ENCODE data around the gene PPP1R13L.

PPP1R13L gene

GRCh38 chr19:45368737-45369340 lies 36.0 kb downstream of the PPP1R13L start:
- DNase-seq (ENCODE audit: low spot score): no peak
- in situ Hi-C loops (cut with MboI; ENCODE audit: low pct_unique_long_range_greater_than_20kb, low sequenced_read_pairs, unreplicated experiment): no loop called here
- TF ChIP-seq CTCF (IDR thresholded peaks at IDR 0.05; ENCODE audit: extremely low read depth, insufficient read depth, missing control alignments): no peak

- no peak for TF ChIP-seq CTCF (IDR thresholded peaks at IDR 0.05; ENCODE audit: extremely low read depth, insufficient read depth, missing control alignments)
- no peak for DNase-seq (ENCODE audit: low spot score)
- in situ Hi-C loops (cut with MboI; ENCODE audit: low pct_unique_long_range_greater_than_20kb, low sequenced_read_pairs, unreplicated experiment): no loop called here
Observed at GRCh38 chr19:45368127-45368526, 36.7 kb downstream of the PPP1R13L start.

GRCh38 chr19:45364696-45365095 lies 40.2 kb downstream of the PPP1R13L start:
- in situ Hi-C loops (cut with MboI; ENCODE audit: low pct_unique_long_range_greater_than_20kb, low sequenced_read_pairs, unreplicated experiment): no loop called here
- TF ChIP-seq CTCF (IDR thresholded peaks at IDR 0.05; ENCODE audit: extremely low read depth, insufficient read depth, missing control alignments): no peak
- no peak for DNase-seq (ENCODE audit: low spot score)

GRCh38 chr19:45363861-45364459 lies 40.9 kb downstream of the PPP1R13L start:
- no peak for DNase-seq (ENCODE audit: low spot score)
- TF ChIP-seq CTCF (IDR thresholded peaks at IDR 0.05; ENCODE audit: extremely low read depth, insufficient read depth, missing control alignments): no peak
- in situ Hi-C loops (cut with MboI; ENCODE audit: low pct_unique_long_range_greater_than_20kb, low sequenced_read_pairs, unreplicated experiment): no loop called here

- no peak for DNase-seq (ENCODE audit: low spot score)
- in situ Hi-C loops (cut with MboI; ENCODE audit: low pct_unique_long_range_greater_than_20kb, low sequenced_read_pairs, unreplicated experiment): no loop called here
- TF ChIP-seq CTCF (IDR thresholded peaks at IDR 0.05; ENCODE audit: extremely low read depth, insufficient read depth, missing control alignments): no peak
Observed at GRCh38 chr19:45362291-45362690, 42.6 kb downstream of the PPP1R13L start.

- DNase-seq (ENCODE audit: low spot score): no peak
- no peak for TF ChIP-seq CTCF (IDR thresholded peaks at IDR 0.05; ENCODE audit: extremely low read depth, insufficient read depth, missing control alignments)
- in situ Hi-C loops (cut with MboI; ENCODE audit: low pct_unique_long_range_greater_than_20kb, low sequenced_read_pairs, unreplicated experiment): no loop called here
Observed at GRCh38 chr19:45361608-45362007, 43.3 kb downstream of the PPP1R13L start.
